Panc1 (cell line): ENCODE data around the gene FKTN.

Experiments
- CTCF ChIP-seq: fragments of 450-650 bp; IDR thresholded peaks from 2 replicates; pipeline ENCODE4 v1.5.1; 2017; ENCODE audit warnings: mild to moderate bottlenecking
- REST ChIP-seq, 2 experiments: IDR thresholded peaks; 2 replicates each; pipeline ENCODE4 v1.6.1; 2011 to 2012; ENCODE audit warnings: low read depth in 2 of 2, control low read depth in 1 of 2, low read length in 1 of 2, mild to moderate bottlenecking in 1 of 2, moderate library complexity in 1 of 2; ENCODE audit not compliant: insufficient read depth in 1 of 2

- peak; percentile 72 for TF ChIP-seq CTCF
- no peak for TF ChIP-seq REST (IDR thresholded peaks at IDR 0.05; ENCODE audit: insufficient read depth in 1 of 2, low read depth in 2 of 2, low read length in 1 of 2)
Measured at GRCh38 chr9:105656131-105656921, 98.4 kb downstream of the FKTN start.
